H1 (cell line): ENCODE results near the gene KNOP1.

ENCODE experiments used
- EZH2 ChIP-seq: fragments of 200-600 bp; sonication (generic); IDR thresholded peaks from 2 replicates; pipeline ENCODE4 v1.7.1; 2012; ENCODE audit warnings: low read depth, mild to moderate bottlenecking, moderate library complexity, low read length, inconsistent platforms; ENCODE audit not compliant: severe bottlenecking
- SP2 ChIP-seq: IDR thresholded peaks from 2 replicates; pipeline ENCODE4 v1.6.1; 2012; ENCODE audit warnings: mild to moderate bottlenecking, low read length, inconsistent platforms
- TBP ChIP-seq: IDR thresholded peaks from 2 replicates; pipeline ENCODE4 v1.6.1; 2011; ENCODE audit warnings: low read depth, low read length, improper control_type of control experiment

DNA sequence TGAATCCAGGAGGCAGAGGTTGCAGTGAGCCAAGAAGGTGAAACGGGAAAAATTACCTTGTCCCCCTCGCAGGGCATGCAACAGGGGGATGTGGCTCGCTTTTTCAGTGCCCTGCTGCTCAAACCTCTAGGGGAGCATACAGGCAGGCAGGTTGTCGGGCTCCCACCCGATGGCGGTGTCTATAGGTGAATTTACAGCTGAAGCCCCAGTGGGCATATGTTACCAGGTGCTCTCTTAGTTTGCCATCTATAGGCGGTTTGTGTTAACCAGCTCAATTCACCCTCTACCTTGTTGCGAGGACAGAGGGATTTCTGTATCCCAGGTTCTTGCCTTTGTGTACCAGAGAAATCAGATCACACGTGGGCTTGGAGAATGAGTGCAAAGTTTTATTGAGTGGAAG lies 49.0 kb upstream of the KNOP1 start:
- TF ChIP-seq EZH2 (no peak), SP2 (no peak), TBP (no peak)
